Breast epithelium (tissue), 4 donors: ENCODE data around the gene CAB39L. TPM values are rescaled to one million over a fixed set of nuclear protein-coding genes. Genes with fewer than 3 reads are reported as not detected.

ENCODE experiments used
- DNase-seq, 2 donors: peaks; one replicate each; pipeline ENCODE4 v3.0.0-alpha.2; 2019; ENCODE audit warnings: low spot score in 2 of 2
- H3K27ac ChIP-seq, 2 donors: fragments of 200-600 bp; sonication (generic) in 1 of 2; one replicate each; pipeline ENCODE4 v1.5.1; 2016 to 2019; ENCODE audit warnings: mild to moderate bottlenecking in 1 of 2
- H3K27me3 ChIP-seq, 2 donors: fragments of 200-600 bp; sonication (generic) in 1 of 2; one replicate each; pipeline versions ENCODE4 v1.5.1 to v1.6.0; 2017 to 2019; ENCODE audit warnings: control low read depth in 1 of 2, mild to moderate bottlenecking in 1 of 2
- H3K36me3 ChIP-seq: fragments of 200-600 bp; one replicate; pipeline ENCODE4 v1.5.1; 2019
- H3K4me1 ChIP-seq, 2 donors: fragments of 200-600 bp; sonication (generic); one replicate each; pipeline ENCODE4 v1.5.1; 2016 to 2019; ENCODE audit warnings: control low read depth in 1 of 2
- H3K4me3 ChIP-seq, 3 donors: fragments of 200-600 bp; sonication (generic); 1 replicate in 2 of 3; 2 replicates in 1 of 3; pipeline ENCODE4 v1.5.1; 2016 to 2019; ENCODE audit warnings: mild to moderate bottlenecking in 3 of 3, moderate library complexity in 2 of 3
- H3K9me3 ChIP-seq, 2 donors: fragments of 200-600 bp; sonication (generic) in 1 of 2; one replicate each; pipeline ENCODE4 v1.5.1; 2016 to 2019; ENCODE audit warnings: control low read depth in 1 of 2
- POLR2A ChIP-seq: fragments of 450-650 bp; IDR thresholded peaks from one replicate; pipeline ENCODE4 v1.6.1; 2016; ENCODE audit warnings: antibody characterized with exemption, mild to moderate bottlenecking, moderate library complexity
- POLR2AphosphoS5 ChIP-seq, 3 donors: sonication (generic); formaldehyde crosslinking; IDR thresholded peaks; one replicate each; pipeline ENCODE4 v1.6.1; 2017; ENCODE audit warnings: antibody characterized with exemption in 3 of 3
- intact Hi-C: fragments of 100-400 bp; cut with DNase I; formaldehyde crosslinking; loops from one replicate; pipeline ENCODE4 v1.15.1; 2023; ENCODE audit warnings: low total_unique reads
- total RNA-seq, 3 donors: library from RNA; depleted of rRNA; stranded (reverse); fragments of >200 nt; gene quantifications; one replicate each; pipeline ENCODE4 v1.1.0, GENCODE V29; 2016
- TF ChIP-seq, protein P1 (sequence below), 3 donors: fragments of 450-650 bp; IDR thresholded peaks; one replicate each; pipeline ENCODE4 v1.5.1; 2016 to 2017; ENCODE audit warnings: antibody characterized with exemption in 3 of 3, mild to moderate bottlenecking in 3 of 3, moderate library complexity in 3 of 3

The CAB39L gene
- total RNA-seq, 3 donors from 2014 or later = 40.0 to 92.1 (median 44.8) TPM

GRCh38 chr13:49308921-49309408 is 134.9 kb downstream of the CAB39L start:
- peak overlapping the region; percentile 86 to 94 for H3K27ac ChIP-seq
- peak in 1 of 2 donors; percentile 66 for DNase-seq
- no peaks in the 10 kb centered on the region for H3K36me3 ChIP-seq
- no peaks in the 10 kb centered on the region for H3K27me3 ChIP-seq
- no peaks in the 10 kb centered on the region for H3K9me3 ChIP-seq
- H3K4me3 ChIP-seq = no peak overlapping the region
- intact Hi-C loops = loop anchor here (5.0 to 10.0 kb wide), 3 partner anchors 228 to 828 kb away; no protein-coding TSS in a partner anchor
- no peak for TF ChIP-seq POLR2AphosphoS5 (IDR thresholded peaks at IDR 0.05)
- TF ChIP-seq, protein P1, sequence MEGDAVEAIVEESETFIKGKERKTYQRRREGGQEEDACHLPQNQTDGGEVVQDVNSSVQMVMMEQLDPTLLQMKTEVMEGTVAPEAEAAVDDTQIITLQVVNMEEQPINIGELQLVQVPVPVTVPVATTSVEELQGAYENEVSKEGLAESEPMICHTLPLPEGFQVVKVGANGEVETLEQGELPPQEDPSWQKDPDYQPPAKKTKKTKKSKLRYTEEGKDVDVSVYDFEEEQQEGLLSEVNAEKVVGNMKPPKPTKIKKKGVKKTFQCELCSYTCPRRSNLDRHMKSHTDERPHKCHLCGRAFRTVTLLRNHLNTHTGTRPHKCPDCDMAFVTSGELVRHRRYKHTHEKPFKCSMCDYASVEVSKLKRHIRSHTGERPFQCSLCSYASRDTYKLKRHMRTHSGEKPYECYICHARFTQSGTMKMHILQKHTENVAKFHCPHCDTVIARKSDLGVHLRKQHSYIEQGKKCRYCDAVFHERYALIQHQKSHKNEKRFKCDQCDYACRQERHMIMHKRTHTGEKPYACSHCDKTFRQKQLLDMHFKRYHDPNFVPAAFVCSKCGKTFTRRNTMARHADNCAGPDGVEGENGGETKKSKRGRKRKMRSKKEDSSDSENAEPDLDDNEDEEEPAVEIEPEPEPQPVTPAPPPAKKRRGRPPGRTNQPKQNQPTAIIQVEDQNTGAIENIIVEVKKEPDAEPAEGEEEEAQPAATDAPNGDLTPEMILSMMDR (IDR thresholded peaks at IDR 0.05) = no peak
- no peak for TF ChIP-seq POLR2A
- peaks cover 3 to 12% of the 10 kb centered on the region in 2 donors for H3K4me1 ChIP-seq

DNA sequence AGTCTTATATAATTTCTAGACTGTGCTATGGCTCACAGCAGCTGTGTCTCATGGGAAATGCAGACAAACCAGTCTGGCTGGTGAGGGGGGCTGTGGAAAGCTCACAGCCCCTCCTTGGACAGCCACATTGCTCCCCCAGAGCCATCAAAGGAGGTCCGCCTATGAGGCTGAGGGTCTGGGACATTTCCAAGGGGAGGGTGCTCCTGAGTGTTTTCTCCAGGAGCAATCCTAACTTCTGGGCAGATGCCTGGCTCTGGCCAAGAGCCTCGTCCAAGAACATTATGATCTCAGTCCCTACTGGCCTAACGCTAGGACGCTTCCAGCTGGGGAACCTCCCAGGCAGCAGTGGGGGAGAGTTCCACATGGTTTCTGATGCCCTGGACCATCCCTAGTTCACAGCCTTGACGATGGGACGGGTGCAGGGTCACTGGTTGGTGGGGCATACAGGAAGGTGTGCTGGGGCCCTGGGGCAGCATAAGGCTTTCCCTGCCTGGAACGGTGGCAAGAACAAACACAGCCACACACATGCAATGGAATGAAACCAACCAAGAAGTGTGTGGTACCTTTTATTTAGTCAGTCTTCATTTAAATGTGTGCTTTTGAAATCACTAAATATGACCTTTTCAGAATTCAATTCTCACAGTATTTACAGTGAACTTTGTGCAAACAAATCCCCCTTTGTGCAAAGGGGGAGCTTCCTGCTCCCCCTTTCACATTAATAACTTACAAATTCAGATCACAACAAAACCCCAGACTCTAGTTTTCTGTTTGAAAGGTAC is 135.6 kb downstream of the CAB39L start:
- peak; percentile 68 to 93 for DNase-seq
- Histone ChIP-seq H3K27ac (peak overlapping the region; percentile 86 to 94), H3K27me3 (no peaks in the 10 kb centered on the region), H3K36me3 (no peaks in the 10 kb centered on the region), H3K9me3 (no peaks in the 10 kb centered on the region), H3K4me3 (peak overlapping the region in 1 of 3 donors; percentile 38), H3K4me1 (peaks cover 3 to 8% of the 10 kb centered on the region in 2 donors)
- intact Hi-C loops = loop anchor here (5.0 to 10.0 kb wide), 3 partner anchors 229 to 829 kb away; no protein-coding TSS in a partner anchor
- peak; percentile 71 to 86 (median 77) for TF ChIP-seq POLR2AphosphoS5 (IDR thresholded peaks at IDR 0.05)
- no peak for TF ChIP-seq POLR2A
- TF ChIP-seq, protein P1 (IDR thresholded peaks at IDR 0.05) = peak in 1 of 3 donors; percentile 19

GRCh38 chr13:49307365-49307764 is 136.5 kb downstream of the CAB39L start:
- TF ChIP-seq POLR2A (no peak), POLR2AphosphoS5 (IDR thresholded peaks at IDR 0.05) (peak in 1 of 3 donors; percentile 28)
- TF ChIP-seq, protein P1 (IDR thresholded peaks at IDR 0.05) = no peak
- DNase-seq = no peak
- intact Hi-C loops = loop anchor here (5.0 to 10.0 kb wide), 3 partner anchors 230 to 830 kb away; no protein-coding TSS in a partner anchor

GRCh38 chr13:49305792-49306425 is 138.0 kb downstream of the CAB39L start:
- no peak for DNase-seq
- Histone ChIP-seq H3K9me3 (no peaks in the 10 kb centered on the region), H3K27me3 (no peaks in the 10 kb centered on the region), H3K36me3 (no peaks in the 10 kb centered on the region), H3K27ac (peak overlapping the region; percentile 77 to 81), H3K4me1 (peaks cover 4 to 13% of the 10 kb centered on the region in 2 donors), H3K4me3 (no peak overlapping the region)
- intact Hi-C loops = loop anchor here (5.0 to 10.0 kb wide), 3 partner anchors 231 to 831 kb away; no protein-coding TSS in a partner anchor
- TF ChIP-seq POLR2A (no peak), POLR2AphosphoS5 (IDR thresholded peaks at IDR 0.05) (no peak)
- TF ChIP-seq, protein P1 (IDR thresholded peaks at IDR 0.05) = no peak

More at GRCh38 chr13:49307365-49307764, 136.5 kb downstream of the CAB39L start:
- Histone ChIP-seq H3K36me3 (no peaks in the 10 kb centered on the region), H3K27me3 (no peaks in the 10 kb centered on the region), H3K9me3 (no peaks in the 10 kb centered on the region), H3K27ac (peak overlapping the region; percentile 86 to 94), H3K4me3 (no peak overlapping the region), H3K4me1 (peaks cover 3 to 9% of the 10 kb centered on the region in 2 donors)
